K562 (cell line): Measurements from ENCODE around the gene DHX58. TPM values are rescaled to one million over a fixed set of nuclear protein-coding genes. Genes with fewer than 3 reads are reported as not detected.

ENCODE experiments used
- ATF3 ChIP-seq, 2 experiments: fragments of 450-650 bp in 1 of 2; sonication (generic) in 1 of 2; formaldehyde crosslinking in 1 of 2; IDR thresholded peaks in 1 of 2; conservative IDR thresholded peaks in 1 of 2; 2 replicates each; pipeline versions ENCODE4 v1.6.1 to v1.8.1; 2016 to 2023; ENCODE audit warnings: mild to moderate bottlenecking in 2 of 2, moderate library complexity in 2 of 2, inconsistent platforms in 1 of 2, missing genetic modification reagents in 1 of 2
- C11orf30 ChIP-seq: fragments of 450-650 bp; IDR thresholded peaks from 2 replicates; pipeline ENCODE4 v1.6.1; 2016; ENCODE audit warnings: low read depth, mild to moderate bottlenecking
- CEBPG ChIP-seq, 3 experiments: fragments of 200-800 bp in 1 of 3; sonication (Bioruptor generic) in 1 of 3; sonication (generic) in 1 of 3; formaldehyde crosslinking in 1 of 3; IDR thresholded peaks in 2 of 3; conservative IDR thresholded peaks in 1 of 3; 2 replicates each; pipeline versions ENCODE4 v1.6.1 to v1.8.0; 2016 to 2022; ENCODE audit warnings: missing compliant biosample characterization in 2 of 3, missing genetic modification characterization in 2 of 3, mild to moderate bottlenecking in 1 of 3, missing genetic modification reagents in 1 of 3
- CSDE1 ChIP-seq, 2 experiments: fragments of 450-650 bp; IDR thresholded peaks; 2 replicates each; pipeline ENCODE4 v1.6.1; 2016; ENCODE audit warnings: mild to moderate bottlenecking in 1 of 2
- FOXK1 ChIP-seq: sonication (generic); formaldehyde crosslinking; IDR thresholded peaks from 2 replicates; pipeline ENCODE4 v1.8.0; 2022; ENCODE audit warnings: missing genetic modification reagents, mild to moderate bottlenecking, borderline replicate concordance
- ILK ChIP-seq: fragments of 450-650 bp; IDR thresholded peaks from 2 replicates; pipeline ENCODE4 v1.6.1; 2016; ENCODE audit warnings: missing genetic modification characterization, low read depth, mild to moderate bottlenecking, missing compliant biosample characterization, moderate library complexity, borderline replicate concordance
- KLF10 ChIP-seq: fragments of 250-450 bp; sonication (Bioruptor Pico); IDR thresholded peaks from 2 replicates; pipeline ENCODE4 v1.6.1; 2021; ENCODE audit warnings: matching md5 sums
- NEUROD1 ChIP-seq: fragments of 150-350 bp; IDR thresholded peaks from 2 replicates; pipeline ENCODE4 v1.6.1; 2014; ENCODE audit warnings: borderline replicate concordance, low read length, low read depth; ENCODE audit not compliant: partially characterized antibody
- PHB2 ChIP-seq: fragments of 450-650 bp; IDR thresholded peaks from 2 replicates; pipeline ENCODE4 v1.6.1; 2017; ENCODE audit warnings: low read depth
- PHTF2 ChIP-seq: fragments of 250-450 bp; sonication (Bioruptor Pico); IDR thresholded peaks from 2 replicates; pipeline ENCODE4 v1.5.0; 2021; ENCODE audit warnings: mild to moderate bottlenecking
- PRMT5 ChIP-seq: sonication (generic); formaldehyde crosslinking; IDR thresholded peaks from 2 replicates; pipeline ENCODE4 v1.5.0; 2020; ENCODE audit warnings: missing genetic modification reagents
- RBM34 ChIP-seq: fragments of 200-400 bp; formaldehyde crosslinking; IDR thresholded peaks from 2 replicates; pipeline ENCODE4 v1.6.1; 2018; ENCODE audit warnings: low read length, borderline replicate concordance; ENCODE audit not compliant: insufficient read depth
- RERE ChIP-seq: sonication (generic); formaldehyde crosslinking; IDR thresholded peaks from 2 replicates; pipeline ENCODE4 v1.8.0; 2023; ENCODE audit warnings: missing genetic modification reagents, mild to moderate bottlenecking, borderline replicate concordance
- SREBF2 ChIP-seq: sonication (generic); formaldehyde crosslinking; IDR thresholded peaks from 2 replicates; pipeline ENCODE4 v1.4.0; 2020; ENCODE audit warnings: mild to moderate bottlenecking, missing genetic modification reagents
- ZNF146 ChIP-seq: IDR thresholded peaks from one replicate; pipeline ENCODE4 v1.6.1; 2018; ENCODE audit warnings: missing compliant biosample characterization; ENCODE audit not compliant: unreplicated experiment
- ZNF217 ChIP-seq: sonication (generic); formaldehyde crosslinking; IDR thresholded peaks from 2 replicates; pipeline ENCODE4 v1.8.0; 2022; ENCODE audit warnings: mild to moderate bottlenecking, missing genetic modification reagents
- ZNF277 ChIP-seq: fragments of 250-450 bp; sonication (Bioruptor Pico); IDR thresholded peaks from 2 replicates; pipeline ENCODE4 v1.8.0; 2022; ENCODE audit warnings: inconsistent platforms, mild to moderate bottlenecking, moderate library complexity, borderline replicate concordance
- ZNF695 ChIP-seq: fragments of 450-650 bp; formaldehyde crosslinking; IDR thresholded peaks from 2 replicates; pipeline ENCODE4 v1.4.0; 2020; ENCODE audit warnings: mild to moderate bottlenecking, moderate library complexity
- ZNF707 ChIP-seq: fragments of 250-450 bp; sonication (Bioruptor Pico); conservative IDR thresholded peaks from 2 replicates; pipeline ENCODE4 v1.8.0; 2022; ENCODE audit warnings: inconsistent platforms, mild to moderate bottlenecking, moderate library complexity
- polyA plus RNA-seq, 8 experiments: library from polyadenylated mRNA; depleted of rRNA in 4 of 8; stranded (reverse) in 5 of 8; unstranded in 3 of 8; fragments of >200 nt; fragmentation: Nextera tagmentation in 2 of 8; fragmentation: Illumina TruSeq in 1 of 8; extraction: Ambion mirVana in 2 of 8; extraction: Trizol in 1 of 8; gene quantifications; 2 replicates each; pipeline versions ENCODE4 v1.2.1 to v1.2.3, GENCODE V29; 2011 to 2014; ENCODE audit warnings: inconsistent platforms in 1 of 8, missing spikeins in 1 of 8
- total RNA-seq, 7 experiments: library from RNA; depleted of rRNA in 6 of 7; stranded (reverse); fragments of >200 nt in 6 of 7; fragmentation: Illumina TruSeq in 2 of 7; extraction: Trizol in 2 of 7; gene quantifications; 2 replicates each; pipeline versions ENCODE4 v1.2.1 to v1.2.3, GENCODE V29; 2011 to 2021; ENCODE audit warnings: low replicate concordance in 1 of 7

Gene DHX58
- total and polyA plus RNA-seq, 9 of the 15 experiments (the other 6 are each of a cell fraction or from before 2014, with no cell fraction given) = 0.15 to 3.0 (median 1.4) TPM

GRCh38 chr17:42153919-42154742, 41.6 kb upstream of the DHX58 start (continued):
- no peak for TF ChIP-seq RERE (CRISPR knock-in tag)
- TF ChIP-seq SREBF2 (CRISPR knock-in tag) = no peak; the same call in 1 of the 2 replicates
- TF ChIP-seq C11orf30 = peak; percentile 10; the same call in 1 of the 2 replicates
- no peak for TF ChIP-seq ATF3 (IDR thresholded peaks at IDR 0.05)
- TF ChIP-seq ATF3 (CRISPR knock-in tag; conservative IDR thresholded peaks at IDR 0.05) = no peak
- TF ChIP-seq KLF10 (CRISPR knock-in tag) = no peak
- no peak for TF ChIP-seq PHB2
- TF ChIP-seq CSDE1 (IDR thresholded peaks at IDR 0.05) = no peak
- TF ChIP-seq RBM34 = no peak
- TF ChIP-seq NEUROD1 = peak; percentile 1
- TF ChIP-seq ZNF707 (CRISPR knock-in tag) = no peak
- no peak for TF ChIP-seq ZNF146 (CRISPR knock-in tag)
- TF ChIP-seq ZNF277 = no peak
- no peak for TF ChIP-seq PRMT5 (CRISPR knock-in tag)
- TF ChIP-seq CEBPG (CRISPR knock-in tag; IDR thresholded peaks at IDR 0.05) = no peak
- TF ChIP-seq CEBPG (tag; conservative IDR thresholded peaks at IDR 0.05 in 1 of 2, IDR thresholded peaks at IDR 0.05 in 1 of 2) = no peak
- TF ChIP-seq ZNF695 = no peak
- no peak for TF ChIP-seq ILK
- TF ChIP-seq FOXK1 (CRISPR knock-in tag) = 0 out of 2 replicates have a peak, but pooled peaks have one; percentile 32
- no peak for TF ChIP-seq ZNF217 (CRISPR knock-in tag)
- no peak for TF ChIP-seq PHTF2 (CRISPR knock-in tag)
